HepG2 (cell line): ENCODE results near the gene TPST2. TPM values are rescaled to one million over a fixed set of nuclear protein-coding genes. Genes with fewer than 3 reads are reported as not detected.

ENCODE experiments used
- ATAC-seq: fragments of 200-7000 bp; cut with Tn5 transposase; 3 replicates; pipeline ENCODE4 v1.9.1; 2020; ENCODE audit warnings: mild to moderate bottlenecking, moderate library complexity
- BruUV-seq: library from RNA; stranded (reverse); fragments of 400-500 nt; replicated peaks from 2 replicates; lab custom pipeline; 2021; lab: Mats Ljungman, UMichigan
- CTCF ChIA-PET: fragments of 300-600 bp; formaldehyde crosslinking; extraction: SDS; loops from one replicate; lab custom pipeline; 2021; ENCODE audit warnings: low total read pairs, inconsistent platforms, low intra/inter-chr PET ratio; lab: Yijun Ruan, JAX
- POLR2A ChIA-PET: fragments of 350-600 bp; sonication (Branson Sonifier 250); formaldehyde crosslinking; loops from one replicate; lab custom pipeline; 2020; ENCODE audit warnings: antibody characterized with exemption, inconsistent platforms; lab: Yijun Ruan, JAX
- DNase-seq: peaks from one replicate; pipeline ENCODE4 v3.0.0-alpha.2; 2015; ENCODE audit warnings: low spot score
- FAIRE-seq: peaks from 3 replicates; lab custom pipeline; 2011; peaks lifted over from hg19 to GRCh38; lab: Jason Lieb, UNC
- H2AFZ ChIP-seq: one replicate; pipeline ENCODE4 v1.6.1; 2011; ENCODE audit warnings: low read length, inconsistent platforms
- H3K27ac ChIP-seq: fragments of 300-600 bp; 3 replicates; pipeline ENCODE4 v1.8.0; 2011; ENCODE audit warnings: mixed run types, mild to moderate bottlenecking, mixed read lengths, low read length, inconsistent platforms; ENCODE audit not compliant: insufficient read depth; ENCODE audit errors: extremely low read length
- H3K27me3 ChIP-seq, 2 experiments: fragments of 200-600 bp in 1 of 2; 2 replicates in 1 of 2; 3 replicates in 1 of 2; pipeline versions ENCODE4 v1.6.0 to v1.8.0; 2011; ENCODE audit warnings: low read length in 2 of 2, mild to moderate bottlenecking in 2 of 2, moderate library complexity in 2 of 2, inconsistent platforms in 1 of 2; ENCODE audit not compliant: insufficient read depth in 2 of 2, control insufficient read depth in 1 of 2
- H3K36me3 ChIP-seq, 2 experiments: fragments of 200-600 bp in 1 of 2; replicated peaks in 1 of 2; 2 replicates in 1 of 2; 3 replicates in 1 of 2; pipeline versions ENCODE4 v1.5.1 to v1.8.0; 2011; ENCODE audit warnings: low read length in 2 of 2, inconsistent platforms in 1 of 2; ENCODE audit not compliant: insufficient read depth in 2 of 2, control insufficient read depth in 1 of 2
- H3K4me1 ChIP-seq: 2 replicates; pipeline ENCODE4 v1.5.1; 2012; ENCODE audit warnings: low read length, inconsistent platforms; ENCODE audit not compliant: insufficient read depth
- H3K4me2 ChIP-seq: 2 replicates; pipeline ENCODE4 v1.6.0; 2011; ENCODE audit warnings: low read depth, low read length, inconsistent platforms
- H3K4me3 ChIP-seq, 3 experiments: fragments of 200-600 bp in 1 of 3; sonication (generic), shearing (Covaris generic) in 1 of 3; replicated peaks in 1 of 3; 2 replicates each; pipeline ENCODE4 v1.5.1; 2011 to 2016; ENCODE audit warnings: low read length in 3 of 3, inconsistent platforms in 2 of 3, low read depth in 2 of 3, mild to moderate bottlenecking in 2 of 3, control low read depth in 1 of 3, mixed read lengths in 1 of 3; ENCODE audit not compliant: insufficient read depth in 1 of 3
- H3K79me2 ChIP-seq: one replicate; pipeline ENCODE4 v1.6.1; 2011; ENCODE audit warnings: low read length, inconsistent platforms; ENCODE audit not compliant: insufficient read depth
- H3K9ac ChIP-seq: 2 replicates; pipeline ENCODE4 v1.6.0; 2011; ENCODE audit warnings: mild to moderate bottlenecking, low read depth, low read length, inconsistent platforms; ENCODE audit not compliant: insufficient read depth
- H3K9me3 ChIP-seq: 2 replicates; pipeline ENCODE4 v1.5.1; 2012; ENCODE audit warnings: mild to moderate bottlenecking, low read length
- H4K20me1 ChIP-seq: 2 replicates; pipeline ENCODE4 v1.6.0; 2011; ENCODE audit warnings: inconsistent platforms, mild to moderate bottlenecking, low read length, moderate library complexity; ENCODE audit not compliant: insufficient read depth
- AGO2 ChIP-seq: fragments of 200-400 bp; formaldehyde crosslinking; optimal IDR thresholded peaks from 2 replicates; pipeline ENCODE3; 2017; ENCODE audit warnings: mild to moderate bottlenecking, low read depth, low read length, moderate library complexity
- HOXA3 ChIP-seq: sonication (generic); formaldehyde crosslinking; IDR thresholded peaks from 2 replicates; pipeline ENCODE4 v1.5.0; 2020; ENCODE audit warnings: missing genetic modification reagents
- NKX3-1 ChIP-seq: sonication (generic); formaldehyde crosslinking; IDR thresholded peaks from 2 replicates; pipeline ENCODE4 v1.5.0; 2020; ENCODE audit warnings: missing genetic modification reagents
- PTBP1 ChIP-seq: fragments of 200-400 bp; formaldehyde crosslinking; IDR thresholded peaks from 2 replicates; pipeline ENCODE4 v1.6.1; 2018; ENCODE audit warnings: low read length, low read depth; ENCODE audit not compliant: poor library complexity, severe bottlenecking
- TERF1 ChIP-seq: sonication (generic); formaldehyde crosslinking; IDR thresholded peaks from 2 replicates; pipeline ENCODE4 v1.8.0; 2022; ENCODE audit warnings: mild to moderate bottlenecking, missing genetic modification reagents, moderate library complexity
- ZNF317 ChIP-seq: sonication (generic); formaldehyde crosslinking; IDR thresholded peaks from 2 replicates; pipeline ENCODE4 v1.5.0; 2020; ENCODE audit warnings: mild to moderate bottlenecking, missing genetic modification reagents
- ZNF670 ChIP-seq: sonication (generic); formaldehyde crosslinking; IDR thresholded peaks from 2 replicates; pipeline ENCODE4 v1.8.0; 2022; ENCODE audit warnings: mild to moderate bottlenecking, missing genetic modification reagents, borderline replicate concordance
- WGBS: methylation state at CpG from one replicate; pipeline ENCODE4 v1.1.6; 2017; ENCODE audit warnings: low lambda C conversion rate; 5-methylcytosine and 5-hydroxymethylcytosine counted together
- in situ Hi-C: cut with HindIII; loops from 2 replicates; pipeline ENCODE4 v1.10.0; 2017; ENCODE audit warnings: low pct_unique_long_range_greater_than_20kb; ENCODE audit not compliant: extremely low pct_ligation_motif_present
- intact Hi-C: fragments of 100-400 bp; cut with micrococcal nuclease; formaldehyde crosslinking; loops from one replicate; pipeline ENCODE4 v1.10.0; 2022; ENCODE audit not compliant: unreplicated experiment
- polyA plus RNA-seq, 8 experiments: library from polyadenylated mRNA; depleted of rRNA in 3 of 8; stranded (reverse) in 7 of 8; unstranded in 1 of 8; fragments of >200 nt; fragmentation: Illumina TruSeq in 4 of 8; extraction: Trizol in 4 of 8; gene quantifications; 2 replicates each; pipeline versions ENCODE4 v1.2.1 to v1.2.3, GENCODE V29; 2011 to 2016; ENCODE audit warnings: low read depth in 4 of 8, missing spikeins in 1 of 8, mixed read lengths in 1 of 8; ENCODE audit not compliant: insufficient read depth in 1 of 8
- total RNA-seq, 5 experiments: library from RNA; depleted of rRNA; stranded (reverse); fragments of >200 nt; fragmentation: Illumina TruSeq; extraction: Trizol; gene quantifications; 2 replicates each; pipeline ENCODE4 v1.2.3, GENCODE V29; 2016; ENCODE audit warnings: low read depth in 1 of 5

TPST2 gene
- total and polyA plus RNA-seq, 2 of the 13 experiments (the other 11 are each of a cell fraction or from before 2014, with no cell fraction given) = 15.2 to 23.8 TPM

GRCh38 chr22:26501996-26502395 lies 87.9 kb downstream of the TPST2 start (continued):
- TF ChIP-seq HOXA3 (CRISPR knock-in tag) (no peak), ZNF317 (CRISPR knock-in tag) (no peak), TERF1 (no peak), NKX3-1 (CRISPR knock-in tag) (no peak), ZNF670 (CRISPR knock-in tag) (no peak)

- Histone ChIP-seq H3K27me3 (no peaks in the 10 kb centered on the region), H3K4me2 (no peak overlapping the region), H3K9me3 (no peaks in the 10 kb centered on the region), H3K36me3 (peaks cover 32 to 82% of the 10 kb centered on the region in 2 experiments), H3K4me3 (no peak overlapping the region), H3K9ac (no peak overlapping the region), H2AFZ (no peak overlapping the region), H3K27ac (no peak overlapping the region), H3K79me2 (no peaks in the 10 kb centered on the region), H3K4me1 (no peaks in the 10 kb centered on the region), H4K20me1 (no peaks in the 10 kb centered on the region)
- ChIA-PET CTCF (no interaction called here), POLR2A (interaction anchor here (1.5 kb wide), 2 partner anchors 13 to 16 kb away, joined by 3 to 4 read pairs; partner anchors contain the start of genes HPS4, SRRD and TFIP11)
- BruUV-seq = no TSS peak
- no peak for ATAC-seq
- DNase-seq = no peak
- in situ Hi-C loops (no loop called here), intact Hi-C loops (no loop called here)
- TF ChIP-seq PTBP1 (no peak), AGO2 (peak; percentile 25)
- no peak for FAIRE-seq
- 95% methylated on average over 7 of the region's 25 CpGs for WGBS
Measured at GRCh38 chr22:26499188-26499703, 90.7 kb downstream of the TPST2 start.
